Caco-2 (cell line): ENCODE measurements around the gene ADAM11. TPM values are rescaled to one million over a fixed set of nuclear protein-coding genes. Genes with fewer than 3 reads are reported as not detected.

ENCODE experiments used
- BruUV-seq: library from RNA; stranded (reverse); fragments of 400-500 nt; replicated peaks from 2 replicates; lab custom pipeline; 2021; lab: Mats Ljungman, UMichigan
- CTCF ChIA-PET: fragments of 300-600 bp; sonication (Branson Sonifier 250); formaldehyde crosslinking; loops from one replicate; lab custom pipeline; 2022; ENCODE audit warnings: antibody characterized with exemption; lab: Charles Lee
- POLR2A ChIA-PET: fragments of 300-600 bp; sonication (Branson Sonifier 250); formaldehyde crosslinking; loops from one replicate; lab custom pipeline; 2022; ENCODE audit warnings: antibody characterized with exemption; lab: Charles Lee
- DNase-seq, 2 experiments: peaks; one replicate each; pipeline versions ENCODE4 v3.0.0 to v3.0.0-alpha.2; 2020 to 2022
- H3K27me3 ChIP-seq: replicated peaks from 2 replicates; pipeline ENCODE4 v1.6.0; 2011; ENCODE audit warnings: low read length; ENCODE audit not compliant: control insufficient read depth, insufficient read depth
- H3K36me3 ChIP-seq: 2 replicates; pipeline ENCODE4 v1.5.1; 2011; ENCODE audit warnings: low read length; ENCODE audit not compliant: control insufficient read depth, insufficient read depth
- H3K4me1 ChIP-seq: fragments of 250-450 bp; sonication (Bioruptor Pico); 2 replicates; pipeline ENCODE4 v1.5.1; 2020; ENCODE audit warnings: mild to moderate bottlenecking
- H3K4me3 ChIP-seq: 2 replicates; pipeline ENCODE4 v1.5.1; 2011; ENCODE audit warnings: low read depth, mild to moderate bottlenecking, control low read depth, low read length
- H3K9me3 ChIP-seq: fragments of 250-450 bp; sonication (Bioruptor Pico); 2 replicates; pipeline ENCODE4 v1.5.1; 2020; ENCODE audit warnings: mild to moderate bottlenecking, moderate library complexity
- H3K27ac Mint-ChIP-seq: one replicate; pipeline ENCODE4 v1.8.0; 2022; ENCODE audit warnings: mixed read lengths; ENCODE audit not compliant: unreplicated experiment
- H3K27me3 Mint-ChIP-seq: one replicate; pipeline ENCODE4 v1.8.0; 2022; ENCODE audit warnings: mixed read lengths; ENCODE audit not compliant: insufficient read depth, unreplicated experiment
- H3K36me3 Mint-ChIP-seq: one replicate; pipeline ENCODE4 v1.8.0; 2022; ENCODE audit warnings: mild to moderate bottlenecking, mixed read lengths; ENCODE audit not compliant: insufficient read depth, unreplicated experiment
- H3K4me1 Mint-ChIP-seq: one replicate; pipeline ENCODE4 v1.8.0; 2022; ENCODE audit warnings: low read depth, mixed read lengths; ENCODE audit not compliant: unreplicated experiment
- H3K4me3 Mint-ChIP-seq: one replicate; pipeline ENCODE4 v1.8.0; 2022; ENCODE audit warnings: mild to moderate bottlenecking, moderate library complexity, mixed read lengths; ENCODE audit not compliant: unreplicated experiment
- H3K9me3 Mint-ChIP-seq: one replicate; pipeline ENCODE4 v1.8.0; 2022; ENCODE audit warnings: mixed read lengths; ENCODE audit not compliant: unreplicated experiment
- CTCF ChIP-seq, 2 experiments: fragments of 200-600 bp in 1 of 2; IDR thresholded peaks; 1 replicate in 1 of 2; 2 replicates in 1 of 2; pipeline versions ENCODE4 v1.5.1 to v1.8.0; 2011 to 2022; ENCODE audit warnings: antibody characterized with exemption in 1 of 2, control low read depth in 1 of 2, inconsistent platforms in 1 of 2, low read depth in 1 of 2, low read length in 1 of 2, mild to moderate bottlenecking in 1 of 2, moderate library complexity in 1 of 2; ENCODE audit not compliant: insufficient read depth in 1 of 2, severe bottlenecking in 1 of 2, unreplicated experiment in 1 of 2
- intact Hi-C: fragments of 100-400 bp; cut with micrococcal nuclease; formaldehyde crosslinking; loops from one replicate; pipeline ENCODE4 v1.10.0; 2022; ENCODE audit not compliant: unreplicated experiment
- total RNA-seq: library from RNA; stranded (reverse); gene quantifications from 2 replicates; pipeline ENCODE4 v1.2.3, GENCODE V29; 2022

The ADAM11 gene
- total RNA-seq, 1 experiment from 2014 or later: 1.9 TPM

GRCh38 chr17:44760474-44761308 lies 1.9 kb downstream of the ADAM11 start:
- DNase-seq: no peak
- no peaks in the 10 kb centered on the region for H3K36me3 ChIP-seq
- H3K9me3 ChIP-seq: no peaks in the 10 kb centered on the region
- no TSS peak for BruUV-seq
- intact Hi-C loops: no loop called here
- H3K27me3 ChIP-seq: no peaks in the 10 kb centered on the region
- ChIA-PET POLR2A (no interaction called here), CTCF (no interaction called here)
- no peak overlapping the region for H3K4me3 ChIP-seq
- no peaks in the 10 kb centered on the region for H3K27me3 Mint-ChIP-seq
- H3K9me3 Mint-ChIP-seq: no peaks in the 10 kb centered on the region
- no peak overlapping the region for H3K4me3 Mint-ChIP-seq
- no peak overlapping the region for H3K27ac Mint-ChIP-seq
- peaks cover 7% of the 10 kb centered on the region for H3K4me1 ChIP-seq
- no peak for TF ChIP-seq CTCF (IDR thresholded peaks at IDR 0.05; ENCODE audit: insufficient read depth in 1 of 2, low read depth in 1 of 2, low read length in 1 of 2, severe bottlenecking in 1 of 2, unreplicated experiment in 1 of 2)
- no peaks in the 10 kb centered on the region for H3K36me3 Mint-ChIP-seq
- H3K4me1 Mint-ChIP-seq: no peaks in the 10 kb centered on the region

DNA sequence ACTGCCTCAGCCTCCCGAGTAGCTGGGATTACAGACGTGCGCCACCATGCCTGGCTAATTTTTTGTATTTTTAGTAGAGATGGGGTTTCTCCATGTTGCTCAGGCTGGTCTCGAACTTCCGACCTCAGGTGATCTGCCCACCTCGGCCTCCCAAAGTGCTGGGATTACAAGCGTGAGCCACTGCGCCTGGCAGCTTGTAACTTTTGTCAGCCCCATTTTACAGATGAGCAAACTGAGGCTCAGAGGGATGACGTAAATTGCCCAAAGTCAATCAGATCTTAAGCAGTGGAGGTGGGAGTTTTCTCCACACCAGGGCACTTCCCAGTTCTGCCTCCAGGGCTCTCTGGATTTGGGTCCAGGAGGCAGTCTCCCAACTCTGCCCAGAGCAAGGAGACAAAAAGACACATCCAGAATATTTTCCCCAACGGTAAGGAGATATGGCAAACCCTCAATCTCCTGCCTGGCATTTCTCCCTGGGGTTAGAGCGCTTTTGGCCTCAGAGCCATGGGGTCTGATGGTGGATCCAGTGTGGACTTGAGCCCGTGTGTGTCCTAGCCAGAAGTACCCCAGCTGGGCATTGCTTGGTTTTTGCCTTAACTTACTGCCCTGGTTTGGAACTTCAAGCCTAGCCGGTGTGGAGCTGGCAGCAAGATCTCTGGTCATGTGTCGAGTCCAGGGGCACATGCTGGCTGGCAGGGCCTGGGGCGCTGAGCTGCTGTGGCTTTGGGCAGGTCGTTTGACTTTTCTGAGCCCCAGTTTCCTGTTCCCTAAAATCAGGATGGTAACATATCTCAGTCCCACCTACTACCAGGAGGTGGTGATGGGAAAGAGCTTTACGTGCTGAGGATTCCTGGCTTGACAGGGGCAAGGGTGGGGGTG lies 3.4 kb downstream of the ADAM11 start:
- Mint-ChIP-seq H3K9me3 (no peaks in the 10 kb centered on the region), H3K4me3 (no peak overlapping the region), H3K4me1 (no peaks in the 10 kb centered on the region), H3K27ac (no peak overlapping the region), H3K27me3 (no peaks in the 10 kb centered on the region), H3K36me3 (no peaks in the 10 kb centered on the region)
- BruUV-seq: no TSS peak
- H3K4me3 ChIP-seq: no peak overlapping the region
- no peak for TF ChIP-seq CTCF (IDR thresholded peaks at IDR 0.05; ENCODE audit: insufficient read depth in 1 of 2, low read depth in 1 of 2, low read length in 1 of 2, severe bottlenecking in 1 of 2, unreplicated experiment in 1 of 2)
- CTCF ChIA-PET: interaction anchor here (0.7 to 1.3 kb wide), 2 partner anchors 11 to 373 kb away, joined by 3 to 12 read pairs; partner anchors contain the start of gene ACBD4
- intact Hi-C loops: no loop called here
- DNase-seq: no peak
- H3K36me3 ChIP-seq: no peaks in the 10 kb centered on the region
- H3K4me1 ChIP-seq: peaks cover 7% of the 10 kb centered on the region
- POLR2A ChIA-PET: no interaction called here
- no peaks in the 10 kb centered on the region for H3K9me3 ChIP-seq
- H3K27me3 ChIP-seq: no peaks in the 10 kb centered on the region

DNA sequence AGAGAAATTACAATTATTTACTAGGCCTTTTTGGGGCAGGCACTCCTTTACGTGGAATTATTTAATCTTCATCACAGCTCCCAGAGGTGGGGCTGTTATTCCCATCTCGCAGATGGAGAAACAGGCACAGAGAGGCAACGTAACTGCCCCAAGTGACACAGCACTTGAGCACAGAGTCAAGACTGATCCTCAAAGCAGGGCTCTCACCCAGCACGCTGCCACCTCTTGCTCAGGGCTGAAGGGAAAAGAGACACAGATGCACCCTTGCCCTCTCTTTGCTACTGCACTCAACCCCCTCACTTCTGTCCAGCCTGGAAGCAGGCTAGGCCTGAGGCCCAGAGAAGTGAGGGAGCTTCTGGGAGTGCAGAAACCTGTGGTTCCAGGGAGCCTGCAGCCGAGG lies 4.4 kb downstream of the ADAM11 start:
- no peak for TF ChIP-seq CTCF (IDR thresholded peaks at IDR 0.05; ENCODE audit: insufficient read depth in 1 of 2, low read depth in 1 of 2, low read length in 1 of 2, severe bottlenecking in 1 of 2, unreplicated experiment in 1 of 2)
- Histone ChIP-seq H3K4me1 (peaks cover 7% of the 10 kb centered on the region), H3K9me3 (no peaks in the 10 kb centered on the region), H3K27me3 (no peaks in the 10 kb centered on the region), H3K4me3 (no peak overlapping the region), H3K36me3 (no peaks in the 10 kb centered on the region)
- POLR2A ChIA-PET: no interaction called here
- Mint-ChIP-seq H3K36me3 (no peaks in the 10 kb centered on the region), H3K27ac (no peak overlapping the region), H3K9me3 (no peaks in the 10 kb centered on the region), H3K4me3 (no peak overlapping the region), H3K4me1 (no peaks in the 10 kb centered on the region), H3K27me3 (no peaks in the 10 kb centered on the region)
- CTCF ChIA-PET: interaction anchor here (0.7 to 1.3 kb wide), 4 partner anchors 10 to 372 kb away, joined by 3 to 12 read pairs (median 3); partner anchors contain the start of gene ACBD4
- no TSS peak for BruUV-seq
- intact Hi-C loops: no loop called here
- DNase-seq: no peak
